Astrocyte (in vitro differentiated cells and primary cell): ENCODE data around the gene YJEFN3. TPM values are rescaled to one million over a fixed set of nuclear protein-coding genes. Genes with fewer than 3 reads are reported as not detected.

Experiments used
- DNase-seq: peaks from one replicate; pipeline ENCODE4 v3.0.0-alpha.2; 2010; ENCODE audit warnings: low read depth
- FAIRE-seq: peaks from 2 replicates; lab custom pipeline; 2011; peaks lifted over from hg19 to GRCh38; lab: Jason Lieb, UNC
- H2AFZ ChIP-seq: 2 replicates; pipeline ENCODE4 v1.6.0; 2012; ENCODE audit warnings: low read depth, low read length, inconsistent platforms
- H3K27ac ChIP-seq: 2 replicates; pipeline ENCODE4 v1.5.1; 2011; ENCODE audit warnings: low read depth, low read length, inconsistent platforms
- H3K27me3 ChIP-seq: 2 replicates; pipeline ENCODE4 v1.6.0; 2011; ENCODE audit warnings: low read length, inconsistent platforms; ENCODE audit not compliant: insufficient read depth
- H3K36me3 ChIP-seq: 2 replicates; pipeline ENCODE4 v1.5.1; 2011; ENCODE audit warnings: low read length, inconsistent platforms; ENCODE audit not compliant: insufficient read depth
- H3K4me1 ChIP-seq: 2 replicates; pipeline ENCODE4 v1.5.1; 2011; ENCODE audit warnings: low read length, inconsistent platforms; ENCODE audit not compliant: insufficient read depth
- H3K4me2 ChIP-seq: 2 replicates; pipeline ENCODE4 v1.6.0; 2012; ENCODE audit warnings: low read length, inconsistent platforms
- H3K4me3 ChIP-seq: 2 replicates; pipeline ENCODE4 v1.5.1; 2011; ENCODE audit warnings: low read depth, mild to moderate bottlenecking, low read length, inconsistent platforms; ENCODE audit not compliant: insufficient read depth
- H3K79me2 ChIP-seq: 2 replicates; pipeline ENCODE4 v1.6.0; 2012; ENCODE audit warnings: mild to moderate bottlenecking, low read length, inconsistent platforms; ENCODE audit not compliant: insufficient read depth
- H3K9ac ChIP-seq: 2 replicates; pipeline ENCODE4 v1.6.0; 2012; ENCODE audit warnings: mild to moderate bottlenecking, low read length, inconsistent platforms
- H3K9me3 ChIP-seq: 2 replicates; pipeline ENCODE4 v1.5.1; 2012; ENCODE audit warnings: low read depth, mild to moderate bottlenecking, low read length, inconsistent platforms; ENCODE audit not compliant: insufficient read depth
- H4K20me1 ChIP-seq: 2 replicates; pipeline ENCODE4 v1.6.0; 2012; ENCODE audit warnings: low read length, inconsistent platforms; ENCODE audit not compliant: insufficient read depth
- H3K27ac Mint-ChIP-seq: one replicate; pipeline ENCODE4 v1.8.0; 2021; ENCODE audit warnings: mild to moderate bottlenecking, mixed read lengths; ENCODE audit not compliant: unreplicated experiment
- H3K27me3 Mint-ChIP-seq: one replicate; pipeline ENCODE4 v1.8.0; 2021; ENCODE audit warnings: low read depth, mixed read lengths; ENCODE audit not compliant: unreplicated experiment
- H3K36me3 Mint-ChIP-seq: one replicate; pipeline ENCODE4 v1.8.0; 2021; ENCODE audit warnings: low read depth, mixed read lengths; ENCODE audit not compliant: unreplicated experiment
- H3K4me1 Mint-ChIP-seq: one replicate; pipeline ENCODE4 v1.8.0; 2021; ENCODE audit warnings: low read depth, mixed read lengths; ENCODE audit not compliant: unreplicated experiment
- H3K4me3 Mint-ChIP-seq: one replicate; pipeline ENCODE4 v1.8.0; 2021; ENCODE audit warnings: mild to moderate bottlenecking, moderate library complexity, mixed read lengths; ENCODE audit not compliant: unreplicated experiment
- H3K9me3 Mint-ChIP-seq: one replicate; pipeline ENCODE4 v1.8.0; 2021; ENCODE audit warnings: mild to moderate bottlenecking, mixed read lengths; ENCODE audit not compliant: unreplicated experiment
- CTCF ChIP-seq: IDR thresholded peaks from 2 replicates; pipeline ENCODE4 v1.5.1; 2011; ENCODE audit warnings: low read depth, mild to moderate bottlenecking, inconsistent platforms, low read length, moderate library complexity; ENCODE audit not compliant: insufficient read depth
- EZH2 ChIP-seq: IDR thresholded peaks from 2 replicates; pipeline ENCODE4 v1.6.1; 2012; ENCODE audit warnings: mild to moderate bottlenecking, low read length, inconsistent platforms; ENCODE audit not compliant: insufficient read depth
- total RNA-seq: library from RNA; stranded (reverse); gene quantifications from 2 replicates; pipeline ENCODE4 v1.2.1, GENCODE V29; 2021

The YJEFN3 gene
- total RNA-seq, 1 donor from 2014 or later: 9.8 TPM

GRCh38 chr19:19482809-19483596 is 45.7 kb upstream of the YJEFN3 start:
- no peaks in the 10 kb centered on the region for H3K9me3 ChIP-seq
- H3K9ac ChIP-seq: no peak overlapping the region
- no peak overlapping the region for H3K4me2 ChIP-seq
- no peaks in the 10 kb centered on the region for H3K36me3 ChIP-seq
- Mint-ChIP-seq H3K36me3 (peaks cover 14% of the 10 kb centered on the region), H3K9me3 (peaks cover 2% of the 10 kb centered on the region), H3K4me3 (no peak overlapping the region), H3K4me1 (peaks cover 31% of the 10 kb centered on the region), H3K27ac (no peak overlapping the region), H3K27me3 (no peaks in the 10 kb centered on the region)
- no peaks in the 10 kb centered on the region for H3K27me3 ChIP-seq
- DNase-seq: peak; percentile 30
- no peak overlapping the region for H3K4me3 ChIP-seq
- H4K20me1 ChIP-seq: peaks cover 58% of the 10 kb centered on the region
- no peak overlapping the region for H2AFZ ChIP-seq
- no peak for FAIRE-seq
- peaks cover 94% of the 10 kb centered on the region for H3K79me2 ChIP-seq
- H3K4me1 ChIP-seq: peaks cover 24% of the 10 kb centered on the region
- TF ChIP-seq EZH2 (no peak), CTCF (no peak)
- H3K27ac ChIP-seq: no peak overlapping the region

GRCh38 chr19:19485161-19485997 is 43.3 kb upstream of the YJEFN3 start:
- H3K27me3 ChIP-seq: no peaks in the 10 kb centered on the region
- peaks cover 18% of the 10 kb centered on the region for H3K36me3 Mint-ChIP-seq
- peaks cover 2% of the 10 kb centered on the region for H3K9me3 Mint-ChIP-seq
- H3K9ac ChIP-seq: peak overlapping the region; percentile 53
- FAIRE-seq (no peak), DNase-seq (peak; percentile 55)
- peaks cover 47% of the 10 kb centered on the region for H3K4me1 ChIP-seq
- H3K36me3 ChIP-seq: no peaks in the 10 kb centered on the region
- H3K4me3 ChIP-seq: peak overlapping the region; percentile 21
- peak overlapping the region; percentile 79 for H3K27ac ChIP-seq
- H3K27ac Mint-ChIP-seq: peak overlapping the region; percentile 77
- peaks cover 50% of the 10 kb centered on the region for H3K4me1 Mint-ChIP-seq
- H3K79me2 ChIP-seq: peaks cover 85% of the 10 kb centered on the region
- TF ChIP-seq CTCF: no peak
- no peak for TF ChIP-seq EZH2
- H4K20me1 ChIP-seq: peaks cover 41% of the 10 kb centered on the region
- no peaks in the 10 kb centered on the region for H3K27me3 Mint-ChIP-seq
- no peaks in the 10 kb centered on the region for H3K9me3 ChIP-seq
- H3K4me2 ChIP-seq: peak overlapping the region; percentile 74
- no peak overlapping the region for H3K4me3 Mint-ChIP-seq
- H2AFZ ChIP-seq: no peak overlapping the region
